Measurements from ENCODE around the gene CCDC110. TPM values are rescaled to one million over a fixed set of nuclear protein-coding genes. Genes with fewer than 3 reads are reported as not detected.

Gene CCDC110
- total and polyA plus RNA-seq, 9 of the 15 experiments (the other 6 are each of a cell fraction or from before 2014, with no cell fraction given), result 0.04 to 0.35 (median 0.07) TPM; not detected in 4

- peak; percentile 93 for TF ChIP-seq BACH1 (tag; IDR thresholded peaks at IDR 0.05)
- TF ChIP-seq ARID1B (IDR thresholded peaks at IDR 0.05), result 0 out of 2 replicates have a peak, but pooled peaks have one; percentile 29
- TF ChIP-seq ARNT (IDR thresholded peaks at IDR 0.05), result no peak
- TF ChIP-seq MEF2A (IDR thresholded peaks at IDR 0.05; ENCODE audit: control insufficient read depth, low read depth, low read length), result no peak
- TF ChIP-seq SMARCE1 (IDR thresholded peaks at IDR 0.05), result peak; percentile 14; the same call in 1 of the 2 replicates
- TF ChIP-seq TAF9B (IDR thresholded peaks at IDR 0.05; ENCODE audit: partially characterized antibody), result peak; percentile 69
- peak; percentile 54 for TF ChIP-seq FOSL1 (tag; conservative IDR thresholded peaks at IDR 0.05)
- TF ChIP-seq DPF2 (IDR thresholded peaks at IDR 0.05), result peak; percentile 71; the same call in 1 of the 2 replicates
- TF ChIP-seq HDAC8 (tag; IDR thresholded peaks at IDR 0.05), result no peak
- TF ChIP-seq NRF1 (conservative IDR thresholded peaks at IDR 0.05 in 1 of 2, IDR thresholded peaks at IDR 0.05 in 1 of 2), result peak in 1 of 2 experiments; percentile 41; a peak in 1 of 4 replicates
- peak; percentile 94 for TF ChIP-seq TFAP4 (CRISPR knock-in tag; IDR thresholded peaks at IDR 0.05; ENCODE audit: borderline replicate concordance)
- peak; percentile 40; the same call in 1 of the 2 replicates for TF ChIP-seq JUND (IDR thresholded peaks at IDR 0.05; ENCODE audit: borderline replicate concordance, low read depth, low read length)
- TF ChIP-seq JUND (tag; IDR thresholded peaks at IDR 0.05; ENCODE audit: borderline replicate concordance, low read depth, low read length), result peak; percentile 46; the same call in 2 of the 3 replicates
- TF ChIP-seq MAFF (IDR thresholded peaks at IDR 0.05; ENCODE audit: low read length), result peak; percentile 99
- TF ChIP-seq ATF1 (CRISPR knock-in tag; IDR thresholded peaks at IDR 0.05), result no peak
- peak; percentile 80 for TF ChIP-seq ATF1 (tag; IDR thresholded peaks at IDR 0.05)
- peak; percentile 90 for TF ChIP-seq CEBPG (CRISPR knock-in tag; IDR thresholded peaks at IDR 0.05)
- peak; percentile 94 to 97 for TF ChIP-seq CEBPG (tag; conservative IDR thresholded peaks at IDR 0.05 in 1 of 2, IDR thresholded peaks at IDR 0.05 in 1 of 2)
- TF ChIP-seq ARID3A (IDR thresholded peaks at IDR 0.05; ENCODE audit: borderline replicate concordance, low read depth, low read length), result peak; percentile 5; the same call in 1 of the 2 replicates
- peak; percentile 99 for TF ChIP-seq MAFG (tag; conservative IDR thresholded peaks at IDR 0.05)
- no peak for TF ChIP-seq PBX2 (CRISPR knock-in tag; IDR thresholded peaks at IDR 0.05; ENCODE audit: low read depth)
- peak; percentile 40; the same call in 1 of the 2 replicates for TF ChIP-seq PBX2 (tag; conservative IDR thresholded peaks at IDR 0.05; ENCODE audit: low read depth)
- TF ChIP-seq HEY1 (CRISPR knock-in tag; IDR thresholded peaks at IDR 0.05; ENCODE audit: borderline replicate concordance), result no peak
- no peak for TF ChIP-seq SMAD1 (IDR thresholded peaks at IDR 0.05; ENCODE audit: low read depth, low read length, partially characterized antibody)
Observed at GRCh38 chr4:185504098-185505047, 32.8 kb upstream of the CCDC110 start (continued).

Measured in K562 (cell line).